Epithelial cell of proximal tubule (primary cell): ENCODE results near the gene POLD2. TPM values are rescaled to one million over a fixed set of nuclear protein-coding genes. Genes with fewer than 3 reads are reported as not detected.

ENCODE experiments used
- DNase-seq: peaks from one replicate; pipeline ENCODE4 v3.0.0-alpha.2; 2011; ENCODE audit warnings: low read depth
- H3K4me3 ChIP-seq: 2 replicates; pipeline ENCODE4 v1.5.1; 2011; ENCODE audit warnings: low read depth, mild to moderate bottlenecking, low read length
- CTCF ChIP-seq: conservative IDR thresholded peaks from 2 replicates; pipeline ENCODE4 v1.5.1; 2012; ENCODE audit warnings: low read depth, mild to moderate bottlenecking, low read length
- total RNA-seq: library from RNA; depleted of rRNA; stranded (reverse); fragments of >200 nt; gene quantifications from 2 replicates; pipeline ENCODE4 v1.2.3, GENCODE V29; 2015

The POLD2 gene
- total RNA-seq, 1 donor from 2014 or later = 92.7 TPM

- TF ChIP-seq CTCF = no peak
- DNase-seq = no peak
- H3K4me3 ChIP-seq = no peak overlapping the region
Measured at GRCh38 chr7:44097064-44097932, 26.1 kb downstream of the POLD2 start.

- no peak for TF ChIP-seq CTCF
- DNase-seq = no peak
Measured at GRCh38 chr7:44096326-44096881, 26.9 kb downstream of the POLD2 start.

GRCh38 chr7:44095781-44096180, 27.6 kb downstream of the POLD2 start:
- no peak for TF ChIP-seq CTCF
- no peak for DNase-seq
- H3K4me3 ChIP-seq = no peak overlapping the region

More at GRCh38 chr7:44096326-44096881, 26.9 kb downstream of the POLD2 start:
- no peak overlapping the region for H3K4me3 ChIP-seq

- no peak for DNase-seq
- no peak overlapping the region for H3K4me3 ChIP-seq
- TF ChIP-seq CTCF = no peak
Measured at GRCh38 chr7:44094883-44095592, 28.3 kb downstream of the POLD2 start.

- DNase-seq = no peak
- no peak overlapping the region for H3K4me3 ChIP-seq
- TF ChIP-seq CTCF = no peak
Measured at GRCh38 chr7:44094365-44094764, 29.0 kb downstream of the POLD2 start.

- TF ChIP-seq CTCF = no peak
- no peak overlapping the region for H3K4me3 ChIP-seq
Measured at GRCh38 chr7:44093102-44093641, 30.2 kb downstream of the POLD2 start.

More at GRCh38 chr7:44093102-44093641, 30.2 kb downstream of the POLD2 start:
- DNase-seq = no peak
